Neural crest cell (in vitro differentiated cells): ENCODE data around the gene HSPA1L. TPM values are rescaled to one million over a fixed set of nuclear protein-coding genes. Genes with fewer than 3 reads are reported as not detected.
A peak's percentile ranks its signal among the peaks of the same experiment; 100 is the strongest.

Source experiments
- DNase-seq: peaks from one replicate; pipeline ENCODE4 v3.0.0; 2021; ENCODE audit warnings: low read depth, mixed read lengths, low spot score
- H3K27ac Mint-ChIP-seq: one replicate; pipeline ENCODE4 v1.8.0; 2021; ENCODE audit warnings: mild to moderate bottlenecking, mixed read lengths; ENCODE audit not compliant: unreplicated experiment
- H3K27me3 Mint-ChIP-seq: 2 replicates; pipeline ENCODE4 v1.8.0; 2021; ENCODE audit warnings: low read depth, mild to moderate bottlenecking, mixed read lengths
- H3K36me3 Mint-ChIP-seq: 2 replicates; pipeline ENCODE4 v1.8.0; 2021; ENCODE audit warnings: low read depth, mild to moderate bottlenecking, mixed read lengths
- H3K4me1 Mint-ChIP-seq: 2 replicates; pipeline ENCODE4 v1.8.0; 2021; ENCODE audit warnings: mixed read lengths
- H3K4me3 Mint-ChIP-seq: one replicate; pipeline ENCODE4 v1.8.0; 2021; ENCODE audit warnings: mild to moderate bottlenecking, mixed read lengths
- H3K9me3 Mint-ChIP-seq: 2 replicates; pipeline ENCODE4 v1.8.0; 2021; ENCODE audit warnings: mixed read lengths
- total RNA-seq: library from RNA; stranded (reverse); gene quantifications from 2 replicates; pipeline ENCODE4 v1.2.1, GENCODE V29; 2021
- TF ChIP-seq, protein P1 (sequence below): fragments of 200-600 bp; sonication (generic); conservative IDR thresholded peaks from 2 replicates; pipeline ENCODE4 v1.5.0; 2021; ENCODE audit warnings: antibody characterized with exemption, mild to moderate bottlenecking

Gene HSPA1L
- total RNA-seq, 1 donor from 2014 or later, result 1.8 TPM

DNA sequence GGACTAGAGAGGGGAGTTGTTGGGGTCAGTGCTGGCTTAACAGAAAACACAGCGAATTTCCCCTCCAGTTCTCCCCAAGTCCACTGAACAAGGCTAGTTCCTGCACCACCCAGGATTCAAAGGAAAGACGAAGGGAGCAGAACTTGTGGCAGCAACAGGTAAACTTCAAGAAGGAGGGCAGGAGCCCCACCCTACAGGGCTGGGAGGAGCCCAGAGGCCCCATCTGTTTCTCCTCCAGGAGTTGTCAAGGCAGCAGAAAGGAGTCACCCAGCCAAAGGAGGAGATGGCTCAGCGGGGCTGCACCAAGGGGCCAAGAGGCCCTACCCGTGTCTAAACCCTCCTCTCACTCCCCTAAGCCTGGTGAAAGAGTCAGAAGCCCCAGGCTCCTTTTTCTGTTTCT is 50.9 kb downstream of the HSPA1L start:
- Mint-ChIP-seq H3K4me3 (no peak overlapping the region), H3K27ac (no peak overlapping the region), H3K36me3 (peaks cover 24% of the 10 kb centered on the region), H3K9me3 (no peaks in the 10 kb centered on the region), H3K4me1 (peaks cover 35% of the 10 kb centered on the region), H3K27me3 (no peaks in the 10 kb centered on the region)
- TF ChIP-seq, protein P1, sequence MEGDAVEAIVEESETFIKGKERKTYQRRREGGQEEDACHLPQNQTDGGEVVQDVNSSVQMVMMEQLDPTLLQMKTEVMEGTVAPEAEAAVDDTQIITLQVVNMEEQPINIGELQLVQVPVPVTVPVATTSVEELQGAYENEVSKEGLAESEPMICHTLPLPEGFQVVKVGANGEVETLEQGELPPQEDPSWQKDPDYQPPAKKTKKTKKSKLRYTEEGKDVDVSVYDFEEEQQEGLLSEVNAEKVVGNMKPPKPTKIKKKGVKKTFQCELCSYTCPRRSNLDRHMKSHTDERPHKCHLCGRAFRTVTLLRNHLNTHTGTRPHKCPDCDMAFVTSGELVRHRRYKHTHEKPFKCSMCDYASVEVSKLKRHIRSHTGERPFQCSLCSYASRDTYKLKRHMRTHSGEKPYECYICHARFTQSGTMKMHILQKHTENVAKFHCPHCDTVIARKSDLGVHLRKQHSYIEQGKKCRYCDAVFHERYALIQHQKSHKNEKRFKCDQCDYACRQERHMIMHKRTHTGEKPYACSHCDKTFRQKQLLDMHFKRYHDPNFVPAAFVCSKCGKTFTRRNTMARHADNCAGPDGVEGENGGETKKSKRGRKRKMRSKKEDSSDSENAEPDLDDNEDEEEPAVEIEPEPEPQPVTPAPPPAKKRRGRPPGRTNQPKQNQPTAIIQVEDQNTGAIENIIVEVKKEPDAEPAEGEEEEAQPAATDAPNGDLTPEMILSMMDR, result no peak
- no peak for DNase-seq

DNA sequence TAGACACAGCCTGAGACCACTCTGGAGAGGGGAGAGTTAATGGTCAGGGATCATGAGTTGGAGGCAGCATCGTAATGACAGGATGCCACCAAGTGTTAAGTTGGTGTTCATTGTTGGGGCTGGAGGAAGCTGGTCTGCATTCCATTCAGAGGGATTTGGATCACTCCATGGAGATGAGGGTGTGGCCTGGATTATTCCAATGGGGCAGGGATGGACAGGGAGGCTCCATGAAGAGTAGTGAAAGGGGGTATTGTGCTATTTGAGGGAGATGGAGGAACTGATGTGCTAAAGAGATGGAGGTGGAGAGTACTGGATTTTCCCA is 51.5 kb downstream of the HSPA1L start:
- TF ChIP-seq, protein P1, result no peak
- peaks cover 28% of the 10 kb centered on the region for H3K36me3 Mint-ChIP-seq
- H3K27me3 Mint-ChIP-seq, result no peaks in the 10 kb centered on the region
- H3K27ac Mint-ChIP-seq, result peak overlapping the region; percentile 89
- H3K4me1 Mint-ChIP-seq, result peaks cover 35% of the 10 kb centered on the region
- no peaks in the 10 kb centered on the region for H3K9me3 Mint-ChIP-seq
- peak overlapping the region; percentile 47 for H3K4me3 Mint-ChIP-seq
- DNase-seq, result no peak

DNA sequence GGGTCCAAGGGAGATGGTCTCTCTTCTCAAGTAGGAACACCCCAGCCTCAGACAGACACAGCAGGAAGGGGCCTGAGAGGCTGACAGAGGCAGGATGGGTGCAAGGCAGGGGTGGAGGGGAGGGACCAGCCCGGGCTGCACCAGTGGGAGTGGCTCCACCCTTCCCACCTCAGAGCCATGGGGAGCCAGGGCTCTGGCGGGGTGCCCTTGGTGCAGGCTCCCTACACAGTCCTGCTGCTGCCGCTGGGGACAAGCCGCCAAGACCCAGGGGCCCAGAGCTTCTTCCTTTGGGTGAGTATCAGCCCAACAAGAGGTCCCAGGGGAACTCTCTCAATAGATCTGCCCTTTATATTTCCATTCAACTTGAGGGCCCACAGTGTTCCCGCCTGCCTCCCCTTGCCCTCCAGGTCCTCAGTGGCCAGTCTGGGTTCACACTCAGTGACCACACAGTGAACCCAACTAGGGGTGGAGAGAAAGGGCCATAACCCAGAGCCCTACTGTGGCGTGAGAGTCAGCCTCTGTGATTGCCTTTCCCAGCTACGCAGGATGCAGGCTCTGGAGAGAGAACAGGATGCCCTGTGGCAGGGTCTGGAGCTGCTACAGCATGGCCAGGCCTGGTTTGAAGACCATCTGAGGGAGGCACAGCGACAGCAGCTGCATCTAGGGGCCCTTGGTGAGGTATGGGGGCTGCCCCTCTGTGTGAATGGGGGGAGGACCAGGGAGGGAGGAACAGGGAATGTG is 52.0 kb downstream of the HSPA1L start:
- no peaks in the 10 kb centered on the region for H3K27me3 Mint-ChIP-seq
- no peak for DNase-seq
- TF ChIP-seq, protein P1, result no peak
- peak overlapping the region; percentile 47 for H3K4me3 Mint-ChIP-seq
- H3K9me3 Mint-ChIP-seq, result no peaks in the 10 kb centered on the region
- peaks cover 35% of the 10 kb centered on the region for H3K4me1 Mint-ChIP-seq
- H3K36me3 Mint-ChIP-seq, result peaks cover 29% of the 10 kb centered on the region
- H3K27ac Mint-ChIP-seq, result peak overlapping the region; percentile 89

DNA sequence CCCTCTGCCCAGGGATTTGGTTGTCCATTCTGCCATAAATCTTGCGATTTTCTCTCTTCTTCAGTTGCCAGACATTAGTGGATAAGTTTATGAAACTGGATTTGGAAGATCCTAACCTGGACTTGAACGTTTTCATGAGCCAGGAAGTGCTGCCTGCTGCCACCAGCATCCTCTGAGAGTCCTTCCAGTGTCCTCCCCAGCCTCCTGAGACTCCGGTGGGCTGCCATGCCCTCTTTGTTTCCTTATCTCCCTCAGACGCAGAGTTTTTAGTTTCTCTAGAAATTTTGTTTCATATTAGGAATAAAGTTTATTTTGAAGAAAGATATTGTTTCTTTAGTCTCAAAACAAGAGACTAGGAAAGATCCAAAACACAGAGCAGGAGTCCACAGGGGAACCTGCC is 52.7 kb downstream of the HSPA1L start, which contains the start of gene SAPCD1:
TSS of gene SAPCD1 (plus strand) at position 301 of the 400 bp plus-strand sequence. CDS start 399 bp downstream, outside the sequence.
- Mint-ChIP-seq H3K4me1 (peaks cover 35% of the 10 kb centered on the region), H3K27me3 (no peaks in the 10 kb centered on the region), H3K36me3 (peaks cover 29% of the 10 kb centered on the region), H3K27ac (peak within 1 kb of the TSS; percentile 89), H3K9me3 (no peaks in the 10 kb centered on the region), H3K4me3 (peak within 1 kb of the TSS; percentile 47)
- DNase-seq, result no peak
- TF ChIP-seq, protein P1, result no peak

DNA sequence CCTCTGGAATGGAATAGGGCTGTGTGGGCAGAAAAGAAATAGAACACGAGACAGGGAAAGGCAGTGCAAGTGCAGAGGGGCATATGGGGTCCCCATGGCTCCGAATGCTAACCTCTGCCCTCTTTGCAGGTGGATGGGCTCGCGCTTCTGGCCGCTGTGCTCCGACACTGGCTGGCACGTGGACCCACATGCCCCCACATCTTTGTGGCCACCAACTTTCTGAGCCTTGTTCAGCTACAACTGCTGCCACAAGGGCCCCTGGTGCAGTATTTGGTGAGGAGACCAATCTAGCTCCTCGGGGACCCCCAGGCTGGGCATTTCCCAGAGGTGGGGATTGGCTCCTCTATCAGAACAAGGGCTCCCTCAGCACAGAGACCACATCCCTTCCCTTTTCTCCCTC is 53.7 kb downstream of the HSPA1L start:
- TF ChIP-seq, protein P1, result no peak
- Mint-ChIP-seq H3K9me3 (no peaks in the 10 kb centered on the region), H3K27ac (no peak overlapping the region), H3K4me3 (no peak overlapping the region), H3K4me1 (peaks cover 31% of the 10 kb centered on the region), H3K27me3 (no peaks in the 10 kb centered on the region), H3K36me3 (peaks cover 29% of the 10 kb centered on the region)
- DNase-seq, result no peak
